Measurements from ENCODE around the gene HCFC1. TPM values are rescaled to one million over a fixed set of nuclear protein-coding genes. Genes with fewer than 3 reads are reported as not detected.
A peak's percentile ranks its signal among the peaks of the same experiment; 100 is the strongest.

HCFC1 gene
- total and polyA plus RNA-seq, 7 experiments from 2014 or later = 6.6 to 106 (median 52.9) TPM

GRCh38 chrX:153932220-153932915 is 39.2 kb downstream of the HCFC1 start:
- no peaks in the 10 kb centered on the region for H3K9me3 Mint-ChIP-seq
- Histone ChIP-seq H3K36me3 (ENCODE audit: control insufficient read depth in 2 of 3, insufficient read depth in 3 of 3, low read length in 3 of 3) (peaks cover 0 to 15% (median 0%) of the 10 kb centered on the region in 3 experiments), H3K4me3 (ENCODE audit: low read length) (no peak overlapping the region), H3K27ac (ENCODE audit: low read depth, low read length) (no peak overlapping the region), H3K9me3 (ENCODE audit: control insufficient read depth in 2 of 3, low read length in 3 of 3) (no peaks in the 10 kb centered on the region), H3K4me1 (ENCODE audit: control insufficient read depth in 2 of 2, insufficient read depth in 2 of 2, low read length in 2 of 2) (peaks cover 8 to 10% of the 10 kb centered on the region in 2 donors), H3K27me3 (ENCODE audit: control insufficient read depth in 2 of 2, insufficient read depth in 2 of 2, low read length in 2 of 2) (no peaks in the 10 kb centered on the region)
- no peaks in the 10 kb centered on the region for H3K27me3 Mint-ChIP-seq
- ATAC-seq (no peak), DNase-seq (no peak)
- intact Hi-C loops (cut with micrococcal nuclease) = no loop called here
- H3K4me3 Mint-ChIP-seq = peak overlapping the region in 1 of 10 donors; percentile 41
- ChIA-PET POLR2A (interaction anchor here (17.4 kb wide), 1 partner anchor 11 kb away, joined by 384 read pairs; the partner anchor contains the start of genes NAA10 and RENBP), CTCF (interaction anchor here (2.0 kb wide), 1 partner anchor 15 kb away, joined by 8 read pairs; no protein-coding TSS in a partner anchor)
- H3K36me3 Mint-ChIP-seq = peaks cover 0 to 7% (median 0%) of the 10 kb centered on the region in 5 donors
- peak overlapping the region in 2 of 9 donors; percentile 6 to 62 for H3K27ac Mint-ChIP-seq
- peaks cover 0 to 46% (median 20%) of the 10 kb centered on the region in 7 donors for H3K4me1 Mint-ChIP-seq

GRCh38 chrX:153931748-153932147 is 39.9 kb downstream of the HCFC1 start:
- Mint-ChIP-seq H3K4me1 (peaks cover 0 to 52% (median 20%) of the 10 kb centered on the region in 7 donors), H3K9me3 (peaks cover 0 to 1% (median 0%) of the 10 kb centered on the region in 11 donors), H3K27me3 (no peaks in the 10 kb centered on the region), H3K36me3 (peaks cover 0 to 7% (median 0%) of the 10 kb centered on the region in 5 donors), H3K27ac (peak overlapping the region in 7 of 9 donors; percentile 35 to 76 (median 72)), H3K4me3 (peak overlapping the region in 1 of 10 donors; percentile 5)
- ATAC-seq = no peak
- no peak overlapping the region for H3K27ac ChIP-seq (ENCODE audit: low read depth, low read length)
- peaks cover 0 to 15% (median 0%) of the 10 kb centered on the region in 3 experiments for H3K36me3 ChIP-seq (ENCODE audit: control insufficient read depth in 2 of 3, insufficient read depth in 3 of 3, low read length in 3 of 3)
- H3K4me1 ChIP-seq (ENCODE audit: control insufficient read depth in 2 of 2, insufficient read depth in 2 of 2, low read length in 2 of 2) = peaks cover 8 to 14% of the 10 kb centered on the region in 2 donors
- CTCF ChIA-PET = interaction anchor here (13.2 kb wide), 1 partner anchor 17 kb away, joined by 168 read pairs; the partner anchor contains the start of gene RENBP
- DNase-seq = no peak
- H3K9me3 ChIP-seq (ENCODE audit: control insufficient read depth in 2 of 3, low read length in 3 of 3) = no peaks in the 10 kb centered on the region
- H3K27me3 ChIP-seq (ENCODE audit: control insufficient read depth in 2 of 2, insufficient read depth in 2 of 2, low read length in 2 of 2) = no peaks in the 10 kb centered on the region
- POLR2A ChIA-PET = interaction anchor here (0.9 to 17.4 kb wide), 3 partner anchors 9 to 39 kb away, joined by 3 to 384 read pairs (median 5); partner anchors contain the start of genes HCFC1, NAA10 and RENBP
- H3K4me3 ChIP-seq (ENCODE audit: low read length) = no peak overlapping the region
- intact Hi-C loops (cut with micrococcal nuclease) = no loop called here

DNA sequence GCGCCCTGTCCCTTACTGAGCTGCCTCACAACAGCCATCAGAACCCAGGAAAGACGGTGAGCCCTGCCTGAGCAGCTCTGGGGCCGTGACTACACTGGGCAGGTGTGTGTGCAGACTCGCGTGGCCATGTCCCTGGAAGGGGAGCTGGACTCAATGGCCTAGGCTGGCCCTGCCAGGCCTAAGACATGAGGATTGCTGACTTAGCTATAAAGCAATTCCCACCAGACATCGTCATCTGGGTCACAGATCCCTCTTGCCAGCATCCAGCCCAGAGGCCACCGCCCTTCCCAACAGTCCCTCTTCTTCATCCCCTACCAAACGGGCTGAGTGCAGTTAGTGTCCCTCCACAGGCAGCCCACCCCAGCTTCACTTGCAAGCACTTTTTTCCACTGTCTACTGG is 40.5 kb downstream of the HCFC1 start:
- peaks cover 8 to 14% of the 10 kb centered on the region in 2 donors for H3K4me1 ChIP-seq (ENCODE audit: control insufficient read depth in 2 of 2, insufficient read depth in 2 of 2, low read length in 2 of 2)

GRCh38 chrX:153930011-153930910 is 41.4 kb downstream of the HCFC1 start:
- Mint-ChIP-seq H3K4me3 (peak overlapping the region in 4 of 10 donors; percentile 4 to 29 (median 25)), H3K4me1 (peaks cover 0 to 55% (median 16%) of the 10 kb centered on the region in 7 donors), H3K36me3 (peaks cover 0 to 10% (median 0%) of the 10 kb centered on the region in 5 donors), H3K27me3 (no peaks in the 10 kb centered on the region), H3K9me3 (peaks cover 0 to 2% (median 0%) of the 10 kb centered on the region in 11 donors), H3K27ac (peak overlapping the region in 7 of 9 donors; percentile 18 to 81 (median 51))
- no peaks in the 10 kb centered on the region for H3K9me3 ChIP-seq (ENCODE audit: control insufficient read depth in 2 of 3, low read length in 3 of 3)
- CTCF ChIA-PET = interaction anchor here (0.6 to 13.2 kb wide), 2 partner anchors 19 to 556 kb away, joined by 3 to 168 read pairs; partner anchors contain the start of genes RENBP and UBL4A
- no peak overlapping the region for H3K4me3 ChIP-seq (ENCODE audit: low read length)
- H3K4me1 ChIP-seq (ENCODE audit: control insufficient read depth in 2 of 2, insufficient read depth in 2 of 2, low read length in 2 of 2) = peaks cover 8 to 14% of the 10 kb centered on the region in 2 donors
- H3K27me3 ChIP-seq (ENCODE audit: control insufficient read depth in 2 of 2, insufficient read depth in 2 of 2, low read length in 2 of 2) = no peaks in the 10 kb centered on the region
- intact Hi-C loops (cut with micrococcal nuclease) = no loop called here
- POLR2A ChIA-PET = interaction anchor here (1.4 to 17.4 kb wide), 3 partner anchors 13 to 41 kb away, joined by 5 to 384 read pairs (median 127); partner anchors contain the start of genes HCFC1, NAA10, RENBP and TMEM187
- no peak for ATAC-seq
- H3K27ac ChIP-seq (ENCODE audit: low read depth, low read length) = no peak overlapping the region
- no peak for DNase-seq
- H3K36me3 ChIP-seq (ENCODE audit: control insufficient read depth in 2 of 3, insufficient read depth in 3 of 3, low read length in 3 of 3) = peaks cover 0 to 15% (median 0%) of the 10 kb centered on the region in 3 experiments

More for the DNA sequence above, 40.5 kb downstream of the HCFC1 start:
- Mint-ChIP-seq H3K27ac (peak overlapping the region in 7 of 9 donors; percentile 35 to 76 (median 72)), H3K4me1 (peaks cover 0 to 49% (median 20%) of the 10 kb centered on the region in 7 donors), H3K27me3 (no peaks in the 10 kb centered on the region), H3K9me3 (peaks cover 0 to 1% (median 0%) of the 10 kb centered on the region in 11 donors), H3K4me3 (peak overlapping the region in 2 of 10 donors; percentile 5 to 35), H3K36me3 (peaks cover 0 to 7% (median 0%) of the 10 kb centered on the region in 5 donors)
- intact Hi-C loops (cut with micrococcal nuclease) = no loop called here
- no peaks in the 10 kb centered on the region for H3K27me3 ChIP-seq (ENCODE audit: control insufficient read depth in 2 of 2, insufficient read depth in 2 of 2, low read length in 2 of 2)
- peaks cover 0 to 15% (median 0%) of the 10 kb centered on the region in 3 experiments for H3K36me3 ChIP-seq (ENCODE audit: control insufficient read depth in 2 of 3, insufficient read depth in 3 of 3, low read length in 3 of 3)
- no peak for DNase-seq
- H3K9me3 ChIP-seq (ENCODE audit: control insufficient read depth in 2 of 3, low read length in 3 of 3) = no peaks in the 10 kb centered on the region
- POLR2A ChIA-PET = interaction anchor here (0.9 to 17.4 kb wide), 3 partner anchors 8 to 40 kb away, joined by 3 to 384 read pairs (median 5); partner anchors contain the start of genes HCFC1, NAA10 and RENBP
- no peak overlapping the region for H3K4me3 ChIP-seq (ENCODE audit: low read length)
- no peak for ATAC-seq
- CTCF ChIA-PET = interaction anchor here (13.2 kb wide), 1 partner anchor 18 kb away, joined by 168 read pairs; the partner anchor contains the start of gene RENBP
- H3K27ac ChIP-seq (ENCODE audit: low read depth, low read length) = no peak overlapping the region

- H3K36me3 ChIP-seq (ENCODE audit: control insufficient read depth in 2 of 3, insufficient read depth in 3 of 3, low read length in 3 of 3) = peaks cover 0 to 15% (median 0%) of the 10 kb centered on the region in 3 experiments
Measured at GRCh38 chrX:153929576-153929975, 42.0 kb downstream of the HCFC1 start.

More at GRCh38 chrX:153929576-153929975, 42.0 kb downstream of the HCFC1 start:
- ChIA-PET CTCF (interaction anchor here (0.6 to 13.2 kb wide), 2 partner anchors 19 to 557 kb away, joined by 3 to 168 read pairs; partner anchors contain the start of genes RENBP and UBL4A), POLR2A (interaction anchor here (0.8 to 17.4 kb wide), 3 partner anchors 14 to 166 kb away, joined by 4 to 384 read pairs (median 127); partner anchors contain the start of genes HCFC1, NAA10, PLXNB3 and RENBP)
- Mint-ChIP-seq H3K27ac (peak overlapping the region in 7 of 9 donors; percentile 38 to 98 (median 85)), H3K27me3 (no peaks in the 10 kb centered on the region), H3K4me1 (peaks cover 0 to 62% (median 16%) of the 10 kb centered on the region in 7 donors), H3K36me3 (peaks cover 0 to 12% (median 0%) of the 10 kb centered on the region in 5 donors), H3K9me3 (peaks cover 0 to 2% (median 0%) of the 10 kb centered on the region in 11 donors), H3K4me3 (peak overlapping the region in 4 of 10 donors; percentile 11 to 95 (median 40))
- DNase-seq (no peak), ATAC-seq (no peak)
- peaks cover 8 to 15% of the 10 kb centered on the region in 2 donors for H3K4me1 ChIP-seq (ENCODE audit: control insufficient read depth in 2 of 2, insufficient read depth in 2 of 2, low read length in 2 of 2)
- no peak overlapping the region for H3K27ac ChIP-seq (ENCODE audit: low read depth, low read length)
- H3K9me3 ChIP-seq (ENCODE audit: control insufficient read depth in 2 of 3, low read length in 3 of 3) = no peaks in the 10 kb centered on the region
- H3K4me3 ChIP-seq (ENCODE audit: low read length) = no peak overlapping the region
- intact Hi-C loops (cut with micrococcal nuclease) = loop anchor here (5.0 to 10.0 kb wide), 3 partner anchors 242 to 565 kb away; partner anchors contain the start of genes EMD (in 2 of the 2), SLC10A3 (in 1 of the 2) and SLC6A8 (in 1 of the 2)
- H3K27me3 ChIP-seq (ENCODE audit: control insufficient read depth in 2 of 2, insufficient read depth in 2 of 2, low read length in 2 of 2) = no peaks in the 10 kb centered on the region

Measured in naive thymus-derived CD4-positive, alpha-beta T cell (primary cell).